GM23338 (cell line): ENCODE data around the gene GUCY1A1. TPM values are rescaled to one million over a fixed set of nuclear protein-coding genes. Genes with fewer than 3 reads are reported as not detected.
"Not testable (repeated sequence)": the region's sequence is repeated elsewhere in the genome, so short reads cannot be mapped to it uniquely, and the experiment has no call there.

ENCODE experiments used
- ATAC-seq: fragments of 200-7000 bp; cut with Tn5 transposase; 3 replicates; pipeline ENCODE4 v1.9.1; 2020
- DNase-seq: peaks from one replicate; pipeline ENCODE4 v3.0.0-alpha.2; 2015; ENCODE audit warnings: low spot score
- H2AFZ ChIP-seq: fragments of 200-600 bp; sonication (generic); 2 replicates; pipeline ENCODE4 v1.8.0; 2016; ENCODE audit warnings: antibody characterized with exemption, mild to moderate bottlenecking, moderate library complexity
- H3F3A ChIP-seq: fragments of 200-600 bp; sonication (generic); replicated peaks from 2 replicates; pipeline ENCODE4 v1.8.0; 2017; ENCODE audit warnings: antibody characterized with exemption, mixed run types, low read depth
- H3K27ac ChIP-seq: fragments of 200-600 bp; sonication (generic); 2 replicates; pipeline ENCODE4 v1.6.1; 2016; ENCODE audit warnings: low read depth
- H3K27me3 ChIP-seq: fragments of 200-600 bp; sonication (generic); 2 replicates; pipeline ENCODE4 v1.8.0; 2016; ENCODE audit warnings: mild to moderate bottlenecking, mixed run types, moderate library complexity; ENCODE audit not compliant: insufficient read depth
- H3K36me3 ChIP-seq: fragments of 200-600 bp; sonication (generic); 2 replicates; pipeline ENCODE4 v1.8.0; 2016; ENCODE audit warnings: mild to moderate bottlenecking; ENCODE audit not compliant: insufficient read depth
- H3K4me1 ChIP-seq: fragments of 200-600 bp; sonication (generic); 2 replicates; pipeline ENCODE4 v1.8.0; 2016; ENCODE audit warnings: mild to moderate bottlenecking, moderate library complexity; ENCODE audit not compliant: insufficient read depth
- H3K4me2 ChIP-seq: fragments of 200-600 bp; sonication (generic); 2 replicates; pipeline ENCODE4 v1.7.1; 2017; ENCODE audit warnings: mixed run types
- H3K4me3 ChIP-seq: fragments of 200-600 bp; sonication (generic); 2 replicates; pipeline ENCODE4 v1.6.1; 2016; ENCODE audit warnings: mixed run types
- H3K79me2 ChIP-seq: fragments of 200-600 bp; sonication (generic); replicated peaks from 2 replicates; pipeline ENCODE4 v1.8.0; 2017; ENCODE audit warnings: mild to moderate bottlenecking; ENCODE audit not compliant: insufficient read depth
- H3K9me2 ChIP-seq: fragments of 200-600 bp; sonication (generic); 2 replicates; pipeline ENCODE4 v1.8.0; 2017; ENCODE audit not compliant: insufficient read depth
- H4K20me1 ChIP-seq: fragments of 200-600 bp; sonication (generic); replicated peaks from 2 replicates; pipeline ENCODE4 v1.8.0; 2017; ENCODE audit warnings: mild to moderate bottlenecking; ENCODE audit not compliant: insufficient read depth
- H3K27ac Mint-ChIP-seq: 2 replicates; pipeline ENCODE4 v1.8.0; 2020; ENCODE audit warnings: inconsistent platforms, mild to moderate bottlenecking, moderate library complexity, mixed read lengths
- H3K27me3 Mint-ChIP-seq: 3 replicates; pipeline ENCODE4 v1.8.0; 2022; ENCODE audit warnings: low read depth, mild to moderate bottlenecking, moderate library complexity, mixed read lengths, inconsistent platforms; ENCODE audit not compliant: insufficient read depth, poor library complexity
- H3K36me3 Mint-ChIP-seq: 3 replicates; pipeline ENCODE4 v1.8.0; 2021; ENCODE audit warnings: low read depth, mild to moderate bottlenecking, inconsistent platforms, moderate library complexity, mixed read lengths
- H3K4me1 Mint-ChIP-seq: 3 replicates; pipeline ENCODE4 v1.8.0; 2020; ENCODE audit warnings: mild to moderate bottlenecking, inconsistent platforms, mixed read lengths
- H3K4me3 Mint-ChIP-seq: 3 replicates; pipeline ENCODE4 v1.8.0; 2021; ENCODE audit warnings: moderate library complexity, mild to moderate bottlenecking, inconsistent platforms, mixed read lengths
- H3K9me3 Mint-ChIP-seq: 3 replicates; pipeline ENCODE4 v1.8.0; 2020; ENCODE audit warnings: moderate library complexity, mild to moderate bottlenecking, inconsistent platforms, mixed read lengths
- CREB1 ChIP-seq: fragments of 250-450 bp; sonication (Bioruptor Pico); IDR thresholded peaks from 2 replicates; pipeline ENCODE4 v1.5.0; 2020; ENCODE audit warnings: low read depth, mild to moderate bottlenecking, moderate library complexity
- ETS1 ChIP-seq: IDR thresholded peaks from 2 replicates; pipeline ENCODE4 v1.6.1; 2016; ENCODE audit warnings: antibody characterized with exemption
- EZH2 ChIP-seq: fragments of 200-600 bp; sonication (generic); IDR thresholded peaks from one replicate; pipeline ENCODE4 v1.8.0; 2017; ENCODE audit warnings: antibody characterized with exemption, mild to moderate bottlenecking, low read depth; ENCODE audit not compliant: unreplicated experiment
- EZH2phosphoT487 ChIP-seq: fragments of 200-600 bp; sonication (generic); IDR thresholded peaks from one replicate; pipeline ENCODE4 v1.8.1; 2018; ENCODE audit warnings: antibody characterized with exemption; ENCODE audit not compliant: unreplicated experiment
- JUNB ChIP-seq: IDR thresholded peaks from one replicate; pipeline ENCODE4 v1.6.1; 2016; ENCODE audit warnings: antibody characterized with exemption; ENCODE audit not compliant: unreplicated experiment
- NANOG ChIP-seq: IDR thresholded peaks from 2 replicates; pipeline ENCODE4 v1.6.1; 2016; ENCODE audit warnings: antibody characterized with exemption, borderline replicate concordance
- POLR2AphosphoS5 ChIP-seq: IDR thresholded peaks from 2 replicates; pipeline ENCODE4 v1.6.1; 2016; ENCODE audit warnings: antibody characterized with exemption, low read depth
- REST ChIP-seq: IDR thresholded peaks from one replicate; pipeline ENCODE4 v1.6.1; 2018; ENCODE audit warnings: antibody characterized with exemption; ENCODE audit not compliant: unreplicated experiment
- STAT1 ChIP-seq: IDR thresholded peaks from one replicate; pipeline ENCODE4 v1.6.1; 2016; ENCODE audit warnings: antibody characterized with exemption; ENCODE audit not compliant: unreplicated experiment
- ZNF114 ChIP-seq: fragments of 250-450 bp; sonication (Bioruptor Pico); IDR thresholded peaks from 2 replicates; pipeline ENCODE4 v1.5.0; 2020; ENCODE audit warnings: mild to moderate bottlenecking, moderate library complexity
- polyA plus RNA-seq: library from polyadenylated mRNA; unstranded; fragments of >200 nt; fragmentation: Nextera tagmentation; extraction: Ambion mirVana; gene quantifications from 2 replicates; pipeline ENCODE4 v1.2.1, GENCODE V29; 2016
- total RNA-seq: library from RNA; depleted of rRNA; stranded (reverse); fragments of >200 nt; shearing (Covaris generic); gene quantifications from 2 replicates; pipeline ENCODE4 v1.2.3, GENCODE V29; 2014
- TF ChIP-seq, protein P1 (sequence below): fragments of 250-450 bp; sonication (Bioruptor Pico); IDR thresholded peaks from 2 replicates; pipeline ENCODE4 v1.5.0; 2020; ENCODE audit warnings: mild to moderate bottlenecking, moderate library complexity

Gene GUCY1A1
- total and polyA plus RNA-seq, 2 experiments from 2014 or later, result not detected

DNA sequence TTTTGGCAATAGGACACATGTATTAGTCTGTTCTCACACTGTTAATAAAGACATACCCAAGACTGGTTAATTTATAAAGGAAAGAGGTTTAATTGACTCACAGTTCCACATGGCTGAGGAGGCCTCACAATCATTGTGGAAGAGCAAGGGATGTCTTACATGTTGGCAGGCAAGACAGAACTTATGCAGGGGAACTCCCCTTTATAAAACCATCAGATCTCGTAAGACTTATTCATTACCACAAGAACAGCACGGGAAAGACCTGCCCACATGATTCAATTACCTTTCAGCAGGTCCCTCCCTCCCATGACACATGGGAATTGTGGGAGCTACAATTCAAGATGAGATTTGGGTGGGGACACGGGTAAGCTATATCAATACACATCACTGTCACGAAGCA, 15.9 kb upstream of the GUCY1A1 start:
- H3K36me3 Mint-ChIP-seq, DNase-seq, H4K20me1 ChIP-seq, H3K79me2 ChIP-seq, H3K9me2 ChIP-seq, H3K27ac ChIP-seq, H3F3A ChIP-seq, H3K4me1 ChIP-seq, H3K27ac Mint-ChIP-seq, H3K9me3 Mint-ChIP-seq, H3K4me3 Mint-ChIP-seq, H3K4me3 ChIP-seq, H3K27me3 Mint-ChIP-seq, H3K4me2 ChIP-seq, H3K36me3 ChIP-seq, H3K4me1 Mint-ChIP-seq, H3K27me3 ChIP-seq, ATAC-seq, H2AFZ ChIP-seq: not testable (repeated sequence)

DNA sequence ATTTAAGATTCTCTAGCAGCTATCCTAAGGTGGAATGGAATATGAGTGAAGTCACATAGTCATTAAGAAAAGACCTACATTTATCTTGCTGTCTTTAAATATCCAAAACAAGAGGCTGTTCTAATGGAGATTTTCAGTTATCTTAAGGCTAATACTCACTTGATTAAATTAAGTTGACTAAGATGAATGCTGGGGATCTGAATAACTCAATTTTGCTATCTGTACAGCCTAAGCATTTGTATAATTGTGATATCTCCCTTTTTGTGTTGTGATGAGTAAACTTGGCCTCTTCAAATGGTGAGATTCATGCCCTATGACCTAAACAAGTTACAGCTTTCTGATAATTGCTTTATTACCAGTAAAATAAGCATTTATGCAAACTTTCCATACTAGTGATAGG, 13.6 kb upstream of the GUCY1A1 start:
- no peak overlapping the region for H3K27ac ChIP-seq
- no peak for ATAC-seq
- H3K36me3 ChIP-seq, result no peaks in the 10 kb centered on the region
- Mint-ChIP-seq H3K4me3 (no peak overlapping the region), H3K36me3 (no peaks in the 10 kb centered on the region), H3K4me1 (peaks cover 6% of the 10 kb centered on the region), H3K27ac (no peak overlapping the region), H3K9me3 (no peaks in the 10 kb centered on the region; the same call in 2 of the 3 replicates), H3K27me3 (no peaks in the 10 kb centered on the region)
- no peaks in the 10 kb centered on the region for H3K27me3 ChIP-seq
- H3F3A ChIP-seq, result no peaks in the 10 kb centered on the region
- no peaks in the 10 kb centered on the region for H3K9me2 ChIP-seq
- H3K79me2 ChIP-seq, result no peaks in the 10 kb centered on the region
- no peak overlapping the region for H3K4me2 ChIP-seq
- DNase-seq, result no peak
- H2AFZ ChIP-seq, result no peak overlapping the region
- no peak overlapping the region for H3K4me3 ChIP-seq
- peaks cover 4% of the 10 kb centered on the region; the same call in 1 of the 2 replicates for H3K4me1 ChIP-seq
- H4K20me1 ChIP-seq, result no peaks in the 10 kb centered on the region
- TF ChIP-seq, protein P1, sequence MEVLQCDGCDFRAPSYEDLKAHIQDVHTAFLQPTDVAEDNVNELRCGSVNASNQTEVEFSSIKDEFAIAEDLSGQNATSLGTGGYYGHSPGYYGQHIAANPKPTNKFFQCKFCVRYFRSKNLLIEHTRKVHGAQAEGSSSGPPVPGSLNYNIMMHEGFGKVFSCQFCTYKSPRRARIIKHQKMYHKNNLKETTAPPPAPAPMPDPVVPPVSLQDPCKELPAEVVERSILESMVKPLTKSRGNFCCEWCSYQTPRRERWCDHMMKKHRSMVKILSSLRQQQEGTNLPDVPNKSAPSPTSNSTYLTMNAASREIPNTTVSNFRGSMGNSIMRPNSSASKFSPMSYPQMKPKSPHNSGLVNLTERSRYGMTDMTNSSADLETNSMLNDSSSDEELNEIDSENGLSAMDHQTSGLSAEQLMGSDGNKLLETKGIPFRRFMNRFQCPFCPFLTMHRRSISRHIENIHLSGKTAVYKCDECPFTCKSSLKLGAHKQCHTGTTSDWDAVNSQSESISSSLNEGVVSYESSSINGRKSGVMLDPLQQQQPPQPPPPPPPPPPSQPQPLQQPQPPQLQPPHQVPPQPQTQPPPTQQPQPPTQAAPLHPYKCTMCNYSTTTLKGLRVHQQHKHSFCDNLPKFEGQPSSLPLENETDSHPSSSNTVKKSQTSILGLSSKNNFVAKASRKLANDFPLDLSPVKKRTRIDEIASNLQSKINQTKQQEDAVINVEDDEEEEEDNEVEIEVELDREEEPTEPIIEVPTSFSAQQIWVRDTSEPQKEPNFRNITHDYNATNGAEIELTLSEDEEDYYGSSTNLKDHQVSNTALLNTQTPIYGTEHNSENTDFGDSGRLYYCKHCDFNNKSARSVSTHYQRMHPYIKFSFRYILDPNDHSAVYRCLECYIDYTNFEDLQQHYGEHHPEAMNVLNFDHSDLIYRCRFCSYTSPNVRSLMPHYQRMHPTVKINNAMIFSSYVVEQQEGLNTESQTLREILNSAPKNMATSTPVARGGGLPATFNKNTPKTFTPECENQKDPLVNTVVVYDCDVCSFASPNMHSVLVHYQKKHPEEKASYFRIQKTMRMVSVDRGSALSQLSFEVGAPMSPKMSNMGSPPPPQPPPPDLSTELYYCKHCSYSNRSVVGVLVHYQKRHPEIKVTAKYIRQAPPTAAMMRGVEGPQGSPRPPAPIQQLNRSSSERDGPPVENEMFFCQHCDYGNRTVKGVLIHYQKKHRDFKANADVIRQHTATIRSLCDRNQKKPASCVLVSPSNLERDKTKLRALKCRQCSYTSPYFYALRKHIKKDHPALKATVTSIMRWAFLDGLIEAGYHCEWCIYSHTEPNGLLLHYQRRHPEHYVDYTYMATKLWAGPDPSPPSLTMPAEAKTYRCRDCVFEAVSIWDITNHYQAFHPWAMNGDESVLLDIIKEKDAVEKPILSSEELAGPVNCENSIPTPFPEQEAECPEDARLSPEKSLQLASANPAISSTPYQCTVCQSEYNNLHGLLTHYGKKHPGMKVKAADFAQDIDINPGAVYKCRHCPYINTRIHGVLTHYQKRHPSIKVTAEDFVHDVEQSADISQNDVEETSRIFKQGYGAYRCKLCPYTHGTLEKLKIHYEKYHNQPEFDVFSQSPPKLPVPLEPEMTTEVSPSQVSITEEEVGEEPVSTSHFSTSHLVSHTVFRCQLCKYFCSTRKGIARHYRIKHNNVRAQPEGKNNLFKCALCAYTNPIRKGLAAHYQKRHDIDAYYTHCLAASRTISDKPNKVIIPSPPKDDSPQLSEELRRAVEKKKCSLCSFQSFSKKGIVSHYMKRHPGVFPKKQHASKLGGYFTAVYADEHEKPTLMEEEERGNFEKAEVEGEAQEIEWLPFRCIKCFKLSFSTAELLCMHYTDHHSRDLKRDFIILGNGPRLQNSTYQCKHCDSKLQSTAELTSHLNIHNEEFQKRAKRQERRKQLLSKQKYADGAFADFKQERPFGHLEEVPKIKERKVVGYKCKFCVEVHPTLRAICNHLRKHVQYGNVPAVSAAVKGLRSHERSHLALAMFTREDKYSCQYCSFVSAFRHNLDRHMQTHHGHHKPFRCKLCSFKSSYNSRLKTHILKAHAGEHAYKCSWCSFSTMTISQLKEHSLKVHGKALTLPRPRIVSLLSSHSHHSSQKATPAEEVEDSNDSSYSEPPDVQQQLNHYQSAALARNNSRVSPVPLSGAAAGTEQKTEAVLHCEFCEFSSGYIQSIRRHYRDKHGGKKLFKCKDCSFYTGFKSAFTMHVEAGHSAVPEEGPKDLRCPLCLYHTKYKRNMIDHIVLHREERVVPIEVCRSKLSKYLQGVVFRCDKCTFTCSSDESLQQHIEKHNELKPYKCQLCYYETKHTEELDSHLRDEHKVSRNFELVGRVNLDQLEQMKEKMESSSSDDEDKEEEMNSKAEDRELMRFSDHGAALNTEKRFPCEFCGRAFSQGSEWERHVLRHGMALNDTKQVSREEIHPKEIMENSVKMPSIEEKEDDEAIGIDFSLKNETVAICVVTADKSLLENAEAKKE, result no peak
- TF ChIP-seq EZH2phosphoT487 (no peak), NANOG (no peak), CREB1 (CRISPR knock-in tag) (no peak), ETS1 (no peak), ZNF114 (CRISPR knock-in tag) (no peak), EZH2 (no peak), STAT1 (no peak), REST (no peak), JUNB (no peak), POLR2AphosphoS5 (no peak)
